Panc1 (cell line): ENCODE measurements around the gene CARMIL3. TPM values are rescaled to one million over a fixed set of nuclear protein-coding genes. Genes with fewer than 3 reads are reported as not detected.

Experiments
- ATAC-seq: fragments of 200-7000 bp; cut with Tn5 transposase; 2 replicates; pipeline ENCODE4 v1.9.1; 2020; ENCODE audit warnings: mild to moderate bottlenecking, moderate library complexity
- BruUV-seq: library from RNA; stranded (reverse); fragments of 400-500 nt; replicated peaks from 2 replicates; lab custom pipeline; 2021; lab: Mats Ljungman, UMichigan
- CTCF ChIA-PET: fragments of 300-600 bp; sonication (Branson Sonifier 250); formaldehyde crosslinking; loops from one replicate; lab custom pipeline; 2022; ENCODE audit warnings: antibody characterized with exemption; lab: Charles Lee
- POLR2A ChIA-PET: fragments of 300-600 bp; sonication (Branson Sonifier 250); formaldehyde crosslinking; loops from one replicate; lab custom pipeline; 2022; ENCODE audit warnings: antibody characterized with exemption; lab: Charles Lee
- DNase-seq: peaks from one replicate; pipeline ENCODE4 v3.0.0-alpha.2; 2010; ENCODE audit warnings: low read depth, low spot score
- H3K27ac ChIP-seq: 2 replicates; pipeline ENCODE4 v1.5.1; 2011; ENCODE audit warnings: mild to moderate bottlenecking, low read length, inconsistent platforms
- H3K27me3 ChIP-seq: fragments of 200-500 bp; sonication (Bioruptor generic); 2 replicates; pipeline ENCODE4 v1.6.0; 2014; ENCODE audit warnings: low read length, inconsistent platforms; ENCODE audit not compliant: control insufficient read depth, insufficient read depth
- H3K36me3 ChIP-seq: fragments of 200-500 bp; sonication (Bioruptor generic); 2 replicates; pipeline ENCODE4 v1.5.1; 2014; ENCODE audit warnings: inconsistent platforms, mild to moderate bottlenecking, low read length, moderate library complexity; ENCODE audit not compliant: control insufficient read depth, insufficient read depth
- H3K4me1 ChIP-seq: 2 replicates; pipeline ENCODE4 v1.5.1; 2011; ENCODE audit warnings: inconsistent platforms, mild to moderate bottlenecking, low read length, moderate library complexity; ENCODE audit not compliant: control insufficient read depth, insufficient read depth
- H3K4me3 ChIP-seq, 2 experiments: 2 replicates each; pipeline ENCODE4 v1.5.1; 2011 to 2012; ENCODE audit warnings: low read depth in 2 of 2, low read length in 2 of 2, mild to moderate bottlenecking in 2 of 2, inconsistent platforms in 1 of 2, moderate library complexity in 1 of 2
- H3K9me3 ChIP-seq: fragments of 200-500 bp; sonication (Bioruptor generic); 2 replicates; pipeline ENCODE4 v1.5.1; 2014; ENCODE audit warnings: low read depth, mild to moderate bottlenecking, inconsistent platforms, low read length, moderate library complexity; ENCODE audit not compliant: control insufficient read depth, insufficient read depth
- CTCF ChIP-seq: fragments of 450-650 bp; IDR thresholded peaks from 2 replicates; pipeline ENCODE4 v1.5.1; 2017; ENCODE audit warnings: mild to moderate bottlenecking
- POLR2AphosphoS5 ChIP-seq: IDR thresholded peaks from 2 replicates; pipeline ENCODE4 v1.6.1; 2012; ENCODE audit warnings: mild to moderate bottlenecking, low read depth, low read length, moderate library complexity
- REST ChIP-seq, 2 experiments: IDR thresholded peaks; 2 replicates each; pipeline ENCODE4 v1.6.1; 2011 to 2012; ENCODE audit warnings: low read depth in 2 of 2, control low read depth in 1 of 2, low read length in 1 of 2, mild to moderate bottlenecking in 1 of 2, moderate library complexity in 1 of 2; ENCODE audit not compliant: insufficient read depth in 1 of 2
- SIN3A ChIP-seq: IDR thresholded peaks from 2 replicates; pipeline ENCODE4 v1.6.1; 2012; ENCODE audit warnings: low read depth, mild to moderate bottlenecking, low read length, moderate library complexity, borderline replicate concordance; ENCODE audit not compliant: insufficient read depth
- TCF7L2 ChIP-seq: IDR thresholded peaks from 2 replicates; pipeline ENCODE4 v1.6.1; 2011; ENCODE audit warnings: mild to moderate bottlenecking, low read depth, low read length, inconsistent platforms
- in situ Hi-C: cut with HindIII; loops from 2 replicates; pipeline ENCODE4 v1.10.0; 2016; ENCODE audit warnings: low sequenced_read_pairs, low pct_unique_long_range_greater_than_20kb
- intact Hi-C: fragments of 100-400 bp; cut with micrococcal nuclease; formaldehyde crosslinking; loops from one replicate; pipeline ENCODE4 v1.10.0; 2022; ENCODE audit not compliant: unreplicated experiment
- total RNA-seq: library from RNA; stranded (reverse); gene quantifications from one replicate; pipeline ENCODE4 v1.2.1, GENCODE V29; 2021; ENCODE audit not compliant: unreplicated experiment

CARMIL3 gene
- total RNA-seq, 1 experiment from 2014 or later, result 0.15 TPM

GRCh38 chr14:24078146-24078545, 26.3 kb downstream of the CARMIL3 start:
- intact Hi-C loops (no loop called here), in situ Hi-C loops (no loop called here)
- ATAC-seq, result no peak

GRCh38 chr14:24079491-24080141, 27.8 kb downstream of the CARMIL3 start:
- DNase-seq (no peak), ATAC-seq (no peak)
- intact Hi-C loops, result no loop called here
- Histone ChIP-seq H3K27me3 (no peaks in the 10 kb centered on the region), H3K9me3 (no peaks in the 10 kb centered on the region), H3K4me3 (no peak overlapping the region), H3K27ac (no peak overlapping the region), H3K4me1 (peaks cover 9% of the 10 kb centered on the region; the same call in 1 of the 2 replicates), H3K36me3 (no peaks in the 10 kb centered on the region; the same call in 1 of the 2 replicates)
- TF ChIP-seq CTCF, result no peak
- no peak for TF ChIP-seq SIN3A
- no peak for TF ChIP-seq REST (IDR thresholded peaks at IDR 0.05; ENCODE audit: insufficient read depth in 1 of 2, low read depth in 2 of 2, low read length in 1 of 2)
- no peak for TF ChIP-seq POLR2AphosphoS5
- TF ChIP-seq TCF7L2, result no peak
- no TSS peak for BruUV-seq
- POLR2A ChIA-PET, result no interaction called here
- CTCF ChIA-PET, result interaction anchor here (1.5 kb wide), 1 partner anchor 21 kb away, joined by 6 read pairs; no protein-coding TSS in a partner anchor
- in situ Hi-C loops, result no loop called here

More at GRCh38 chr14:24078146-24078545, 26.3 kb downstream of the CARMIL3 start:
- Histone ChIP-seq H3K9me3 (no peaks in the 10 kb centered on the region), H3K36me3 (no peaks in the 10 kb centered on the region; the same call in 1 of the 2 replicates), H3K4me1 (peaks cover 9% of the 10 kb centered on the region; the same call in 1 of the 2 replicates), H3K27me3 (no peaks in the 10 kb centered on the region), H3K4me3 (no peak overlapping the region), H3K27ac (no peak overlapping the region)
- no peak for DNase-seq
- BruUV-seq, result no TSS peak
- POLR2A ChIA-PET, result no interaction called here
- CTCF ChIA-PET, result no interaction called here
- TF ChIP-seq SIN3A (no peak), CTCF (no peak), TCF7L2 (no peak), REST (IDR thresholded peaks at IDR 0.05; ENCODE audit: insufficient read depth in 1 of 2, low read depth in 2 of 2, low read length in 1 of 2) (no peak), POLR2AphosphoS5 (no peak)
